Progenitor cell of endocrine pancreas (in vitro differentiated cells): ENCODE results near the gene DDI2. TPM values are rescaled to one million over a fixed set of nuclear protein-coding genes. Genes with fewer than 3 reads are reported as not detected.

ENCODE experiments used
- DNase-seq: peaks from one replicate; pipeline ENCODE4 v3.0.0; 2021; ENCODE audit warnings: low spot score; ENCODE audit not compliant: unreplicated experiment
- H3K27ac Mint-ChIP-seq: 2 replicates; pipeline ENCODE4 v1.8.0; 2021; ENCODE audit warnings: mild to moderate bottlenecking, moderate library complexity, mixed read lengths
- H3K27me3 Mint-ChIP-seq: 2 replicates; pipeline ENCODE4 v1.8.0; 2021; ENCODE audit warnings: mixed read lengths
- H3K36me3 Mint-ChIP-seq: 2 replicates; pipeline ENCODE4 v1.8.0; 2022; ENCODE audit warnings: mixed read lengths; ENCODE audit not compliant: insufficient read depth
- H3K4me1 Mint-ChIP-seq: 2 replicates; pipeline ENCODE4 v1.8.0; 2021; ENCODE audit warnings: low read depth, mixed read lengths
- H3K4me3 Mint-ChIP-seq: 2 replicates; pipeline ENCODE4 v1.8.0; 2021; ENCODE audit warnings: low read depth, mild to moderate bottlenecking, moderate library complexity, mixed read lengths
- H3K9me3 Mint-ChIP-seq: 2 replicates; pipeline ENCODE4 v1.8.0; 2021; ENCODE audit warnings: low read depth, mixed read lengths
- CTCF ChIP-seq: fragments of 200-600 bp; sonication (generic); IDR thresholded peaks from one replicate; pipeline ENCODE4 v1.5.0; 2021; ENCODE audit warnings: antibody characterized with exemption, mild to moderate bottlenecking; ENCODE audit not compliant: unreplicated experiment
- total RNA-seq: library from RNA; stranded (reverse); gene quantifications from 2 replicates; pipeline ENCODE4 v1.2.1, GENCODE V29; 2021

The DDI2 gene
- total RNA-seq, 1 donor from 2014 or later = 35.6 TPM

GRCh38 chr1:15621975-15622374 lies 4.7 kb downstream of the DDI2 start:
- Mint-ChIP-seq H3K9me3 (no peaks in the 10 kb centered on the region), H3K4me1 (peaks cover 20% of the 10 kb centered on the region), H3K4me3 (no peak overlapping the region), H3K27me3 (no peaks in the 10 kb centered on the region), H3K36me3 (peaks cover 4% of the 10 kb centered on the region), H3K27ac (no peak overlapping the region)
- no peak for TF ChIP-seq CTCF
- no peak for DNase-seq

DNA sequence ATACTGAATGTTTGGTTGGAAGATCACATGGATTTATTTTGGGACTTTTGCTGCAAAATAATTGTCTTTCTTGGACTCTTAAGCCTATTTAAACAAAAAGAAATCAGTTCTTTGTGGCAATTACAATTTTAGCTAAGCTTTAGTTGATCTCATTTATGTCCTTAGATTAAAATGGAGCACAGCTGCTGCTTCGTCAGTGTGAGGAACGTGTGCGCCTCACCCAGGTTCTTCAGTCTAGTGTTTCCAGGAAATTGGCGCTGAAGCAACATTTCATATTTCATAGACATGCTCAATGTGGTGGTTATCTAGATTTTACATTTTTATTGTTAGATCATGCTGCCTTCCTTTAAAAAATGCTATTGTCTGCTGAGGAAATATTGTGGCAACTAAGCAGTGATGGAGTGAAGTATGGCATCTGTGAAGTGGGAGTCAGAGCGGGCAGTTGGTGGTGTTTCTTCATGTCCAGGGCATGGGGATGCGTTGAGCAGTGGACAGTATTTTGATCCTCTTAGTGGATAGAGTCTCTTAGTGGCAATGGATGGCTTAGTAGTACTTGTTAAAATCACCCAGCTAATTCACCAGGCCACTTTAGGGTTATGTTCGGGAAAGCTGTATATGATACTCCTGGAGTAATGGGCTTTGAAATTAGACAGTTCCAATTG lies 5.6 kb downstream of the DDI2 start:
- Mint-ChIP-seq H3K9me3 (no peaks in the 10 kb centered on the region), H3K4me1 (peaks cover 25% of the 10 kb centered on the region), H3K36me3 (peaks cover 7% of the 10 kb centered on the region), H3K27me3 (no peaks in the 10 kb centered on the region), H3K27ac (no peak overlapping the region), H3K4me3 (no peak overlapping the region)
- TF ChIP-seq CTCF = no peak
- DNase-seq = no peak

DNA sequence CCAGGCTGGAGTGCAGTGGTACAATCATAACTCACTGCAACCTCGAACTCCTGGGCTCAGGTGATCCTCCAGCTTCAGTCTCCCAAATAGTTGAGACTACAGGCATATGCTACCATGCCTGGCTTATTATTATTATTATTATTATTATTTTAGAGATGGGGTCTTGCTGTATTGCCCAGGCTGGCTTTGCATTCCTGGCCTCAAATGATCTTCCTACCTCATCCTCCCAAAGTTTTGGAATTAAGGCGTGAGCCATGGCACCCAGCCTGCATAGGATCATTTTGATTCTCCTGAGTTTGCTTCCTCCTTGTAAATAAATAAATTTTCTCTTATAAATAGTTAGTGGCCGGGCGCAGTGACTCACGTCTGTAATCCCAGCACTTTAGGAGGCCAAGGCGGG lies 6.2 kb downstream of the DDI2 start:
- no peaks in the 10 kb centered on the region for H3K27me3 Mint-ChIP-seq
- H3K4me3 Mint-ChIP-seq = no peak overlapping the region
- H3K36me3 Mint-ChIP-seq = peaks cover 8% of the 10 kb centered on the region
- H3K9me3 Mint-ChIP-seq = no peaks in the 10 kb centered on the region
- H3K4me1 Mint-ChIP-seq = peaks cover 26% of the 10 kb centered on the region
- no peak for DNase-seq
- no peak for TF ChIP-seq CTCF
- H3K27ac Mint-ChIP-seq = no peak overlapping the region

GRCh38 chr1:15624133-15624714 lies 7.0 kb downstream of the DDI2 start:
- Mint-ChIP-seq H3K27ac (no peak overlapping the region), H3K36me3 (peaks cover 8% of the 10 kb centered on the region), H3K4me3 (no peak overlapping the region), H3K4me1 (peaks cover 22% of the 10 kb centered on the region), H3K9me3 (no peaks in the 10 kb centered on the region), H3K27me3 (no peaks in the 10 kb centered on the region)
- no peak for DNase-seq
- no peak for TF ChIP-seq CTCF

- no peak for TF ChIP-seq CTCF
- Mint-ChIP-seq H3K9me3 (no peaks in the 10 kb centered on the region), H3K4me1 (peaks cover 18% of the 10 kb centered on the region), H3K36me3 (peaks cover 12% of the 10 kb centered on the region), H3K27ac (no peak overlapping the region), H3K4me3 (no peak overlapping the region), H3K27me3 (no peaks in the 10 kb centered on the region)
- no peak for DNase-seq
Observed at GRCh38 chr1:15625056-15625917, 8.0 kb downstream of the DDI2 start.
